Body of pancreas (tissue), 4 donors: ENCODE results near the gene MECP2.

ENCODE experiments used
- POLR2A ChIP-seq, 3 donors: fragments of 450-650 bp; IDR thresholded peaks; one replicate each; pipeline ENCODE4 v1.6.1; 2016; ENCODE audit warnings: antibody characterized with exemption in 3 of 3, mild to moderate bottlenecking in 2 of 3
- TF ChIP-seq, protein P1 (sequence below), 7 experiments: fragments of 450-650 bp in 4 of 7; fragments of 200-600 bp in 3 of 7; sonication (generic) in 3 of 7; IDR thresholded peaks; one replicate each; pipeline ENCODE4 v1.5.1; 2016 to 2019; ENCODE audit warnings: antibody characterized with exemption in 7 of 7

DNA sequence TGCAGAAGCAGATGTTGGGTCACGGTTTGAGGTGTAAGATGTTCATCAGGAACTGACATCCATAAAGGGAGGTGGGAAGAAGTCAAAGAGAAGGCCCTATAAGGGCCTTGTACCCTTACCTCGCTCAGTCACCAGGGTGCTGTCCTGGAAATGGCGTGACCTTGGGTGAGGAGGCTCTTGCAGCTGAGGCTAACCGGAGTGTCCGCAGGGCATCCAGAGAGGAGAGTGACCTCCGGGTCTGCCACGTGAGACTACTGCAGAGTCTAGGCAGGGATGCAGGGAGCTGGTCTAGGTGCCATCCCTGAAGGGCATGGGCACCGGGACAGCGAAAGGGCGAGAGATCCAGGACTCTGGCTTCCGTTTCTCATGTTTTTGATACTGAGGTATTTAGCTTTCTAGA, 49.1 kb downstream of the MECP2 start:
- TF ChIP-seq, protein P1, sequence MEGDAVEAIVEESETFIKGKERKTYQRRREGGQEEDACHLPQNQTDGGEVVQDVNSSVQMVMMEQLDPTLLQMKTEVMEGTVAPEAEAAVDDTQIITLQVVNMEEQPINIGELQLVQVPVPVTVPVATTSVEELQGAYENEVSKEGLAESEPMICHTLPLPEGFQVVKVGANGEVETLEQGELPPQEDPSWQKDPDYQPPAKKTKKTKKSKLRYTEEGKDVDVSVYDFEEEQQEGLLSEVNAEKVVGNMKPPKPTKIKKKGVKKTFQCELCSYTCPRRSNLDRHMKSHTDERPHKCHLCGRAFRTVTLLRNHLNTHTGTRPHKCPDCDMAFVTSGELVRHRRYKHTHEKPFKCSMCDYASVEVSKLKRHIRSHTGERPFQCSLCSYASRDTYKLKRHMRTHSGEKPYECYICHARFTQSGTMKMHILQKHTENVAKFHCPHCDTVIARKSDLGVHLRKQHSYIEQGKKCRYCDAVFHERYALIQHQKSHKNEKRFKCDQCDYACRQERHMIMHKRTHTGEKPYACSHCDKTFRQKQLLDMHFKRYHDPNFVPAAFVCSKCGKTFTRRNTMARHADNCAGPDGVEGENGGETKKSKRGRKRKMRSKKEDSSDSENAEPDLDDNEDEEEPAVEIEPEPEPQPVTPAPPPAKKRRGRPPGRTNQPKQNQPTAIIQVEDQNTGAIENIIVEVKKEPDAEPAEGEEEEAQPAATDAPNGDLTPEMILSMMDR (IDR thresholded peaks at IDR 0.05), result no peak
- no peak for TF ChIP-seq POLR2A (IDR thresholded peaks at IDR 0.05)
